DMS114 treated with DMSO at 0.1 percent for 48 hours (cell line): ENCODE measurements around the gene PLCL2.

Source experiments
- DNase-seq: peaks from one replicate; lab custom pipeline; 2025; ENCODE audit not compliant: unreplicated experiment; lab: John Stamatoyannopoulos, UW

Gene PLCL2

DNA sequence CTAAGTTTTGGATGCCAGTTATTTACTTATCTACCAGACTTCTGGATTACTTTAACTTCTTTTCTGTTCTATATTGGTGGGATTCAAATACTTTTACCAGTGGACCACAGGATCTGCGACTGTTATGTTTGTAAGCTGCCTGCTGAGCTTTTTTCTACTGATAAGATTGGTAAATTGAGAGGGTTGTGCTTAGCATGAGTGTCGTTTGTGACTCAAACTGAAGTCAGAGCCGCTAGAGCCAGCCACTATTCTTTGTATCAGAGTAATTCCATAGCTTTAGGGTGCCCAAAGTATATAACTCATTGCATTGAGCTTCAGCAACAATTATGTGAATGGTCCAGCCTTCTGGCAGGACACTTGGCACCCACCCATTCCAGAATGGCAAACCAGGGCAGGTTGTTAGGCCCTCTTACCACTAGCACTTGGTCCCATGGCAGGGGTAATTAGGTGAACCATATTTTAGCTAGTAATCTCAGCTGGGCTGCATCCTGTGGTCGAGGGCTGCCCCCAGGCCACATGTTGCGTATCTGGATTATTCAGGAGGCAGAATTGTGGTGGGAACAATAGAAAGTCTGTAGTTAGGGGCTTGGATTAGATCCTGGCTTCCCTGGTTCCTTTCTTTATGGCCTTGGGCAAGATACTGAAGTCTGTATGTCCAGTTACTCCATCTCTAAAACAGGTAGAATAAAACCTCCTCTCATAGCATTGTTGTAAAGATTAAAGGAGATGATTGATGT, 6.0 kb downstream of the PLCL2 start:
- no peak for DNase-seq

DNA sequence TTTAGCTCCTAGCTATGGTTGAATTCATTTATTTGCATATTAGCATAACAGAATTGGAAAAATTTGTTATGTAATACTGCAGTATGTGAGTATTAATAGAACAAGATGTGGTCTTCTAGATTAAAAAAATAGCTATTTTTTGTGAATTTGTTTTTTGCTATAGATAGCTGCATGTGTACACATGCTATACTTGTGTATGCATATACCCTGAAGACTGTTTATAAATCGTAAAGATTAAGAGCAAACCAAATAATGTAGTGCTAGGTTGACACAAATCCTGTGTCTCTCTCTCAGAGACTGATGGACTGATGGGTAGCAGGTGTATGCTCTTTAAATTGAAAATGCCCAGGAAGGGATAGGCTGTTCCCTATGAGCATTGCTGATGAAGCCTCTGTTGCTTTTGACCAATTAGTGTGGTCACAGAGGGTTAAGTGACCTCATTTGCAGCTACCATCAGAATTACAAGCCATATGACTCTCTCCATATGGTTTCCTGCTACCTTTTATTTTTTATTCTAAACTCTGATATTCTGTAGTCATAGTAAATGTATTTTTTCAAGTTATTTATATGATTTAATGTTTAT, 9.0 kb downstream of the PLCL2 start:
- DNase-seq: no peak

DNA sequence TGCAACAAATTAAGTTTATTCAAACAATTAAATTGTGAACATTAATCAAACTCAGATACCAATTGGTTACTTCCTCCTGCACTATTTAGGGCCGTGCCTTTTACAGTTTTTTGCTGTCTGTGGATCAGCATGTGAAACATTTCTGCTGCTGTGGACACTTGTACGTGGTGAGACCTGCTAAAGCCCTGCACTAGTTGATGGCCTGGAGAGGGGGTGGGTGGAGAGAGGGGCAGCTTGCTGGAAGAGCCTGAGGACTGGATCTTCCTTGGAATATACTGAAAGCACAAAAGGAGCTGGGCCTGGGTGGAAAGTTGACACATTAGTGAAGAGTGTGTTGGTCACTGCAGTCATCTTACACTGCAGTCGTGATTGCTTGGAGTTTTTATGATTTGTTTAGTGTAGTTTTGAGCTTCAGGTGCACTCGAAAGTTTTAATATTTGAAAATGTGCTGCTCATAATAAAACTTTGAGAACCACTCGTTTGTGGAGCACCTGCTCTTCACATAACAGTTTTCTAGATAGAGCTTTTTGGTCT, 11.4 kb downstream of the PLCL2 start:
- DNase-seq: no peak

DNA sequence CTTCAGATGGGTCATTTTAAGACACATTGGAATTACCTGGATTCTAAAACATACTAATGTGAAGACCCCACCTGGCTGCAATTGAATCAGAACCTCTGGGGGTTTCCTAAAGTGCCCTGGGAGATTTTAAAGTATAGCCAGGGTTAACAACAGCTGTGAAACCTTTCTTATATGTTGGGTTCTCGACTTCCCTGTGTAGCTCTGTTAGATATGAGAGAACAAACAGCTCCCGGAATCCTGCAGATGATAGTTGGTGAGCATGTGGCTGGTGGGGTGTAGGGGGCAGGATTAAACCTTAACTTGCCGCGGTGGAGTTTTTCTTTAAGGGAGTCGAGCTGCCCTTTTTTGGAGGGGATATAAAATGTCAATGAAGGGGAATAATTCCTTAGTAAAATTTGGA, 12.1 kb downstream of the PLCL2 start:
- no peak for DNase-seq

DNA sequence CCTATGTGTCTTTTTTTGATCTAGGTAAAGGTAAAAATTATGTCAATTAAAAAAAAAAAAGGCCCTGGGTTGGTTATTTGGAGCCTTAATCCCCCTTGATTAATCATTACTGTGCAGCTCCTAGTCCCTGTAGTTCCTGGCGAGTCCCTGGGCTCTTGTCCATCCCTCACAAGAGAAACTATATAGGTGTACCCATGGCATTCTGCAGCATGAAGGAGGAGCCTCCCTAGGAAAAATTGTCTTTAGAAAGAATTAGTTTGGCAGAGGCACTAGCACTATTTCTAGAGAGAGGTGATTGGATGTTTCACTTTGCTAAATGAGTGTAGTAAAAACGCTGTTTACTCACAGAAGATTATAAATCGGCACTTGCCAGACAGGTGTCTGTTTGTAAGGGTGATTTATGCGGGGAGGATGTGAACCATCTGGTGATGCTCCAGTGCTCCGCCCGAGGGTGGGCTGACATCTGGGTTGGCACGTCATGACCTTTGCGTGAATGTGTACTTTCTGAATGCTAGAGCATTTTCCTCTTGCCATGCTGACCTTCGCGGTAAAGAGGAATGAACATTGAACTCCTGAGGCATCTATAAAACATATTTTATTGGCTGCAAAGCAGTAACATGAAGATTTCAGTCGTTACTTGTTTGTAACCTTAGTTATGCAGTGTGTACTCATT, 12.6 kb downstream of the PLCL2 start:
- no peak for DNase-seq

DNA sequence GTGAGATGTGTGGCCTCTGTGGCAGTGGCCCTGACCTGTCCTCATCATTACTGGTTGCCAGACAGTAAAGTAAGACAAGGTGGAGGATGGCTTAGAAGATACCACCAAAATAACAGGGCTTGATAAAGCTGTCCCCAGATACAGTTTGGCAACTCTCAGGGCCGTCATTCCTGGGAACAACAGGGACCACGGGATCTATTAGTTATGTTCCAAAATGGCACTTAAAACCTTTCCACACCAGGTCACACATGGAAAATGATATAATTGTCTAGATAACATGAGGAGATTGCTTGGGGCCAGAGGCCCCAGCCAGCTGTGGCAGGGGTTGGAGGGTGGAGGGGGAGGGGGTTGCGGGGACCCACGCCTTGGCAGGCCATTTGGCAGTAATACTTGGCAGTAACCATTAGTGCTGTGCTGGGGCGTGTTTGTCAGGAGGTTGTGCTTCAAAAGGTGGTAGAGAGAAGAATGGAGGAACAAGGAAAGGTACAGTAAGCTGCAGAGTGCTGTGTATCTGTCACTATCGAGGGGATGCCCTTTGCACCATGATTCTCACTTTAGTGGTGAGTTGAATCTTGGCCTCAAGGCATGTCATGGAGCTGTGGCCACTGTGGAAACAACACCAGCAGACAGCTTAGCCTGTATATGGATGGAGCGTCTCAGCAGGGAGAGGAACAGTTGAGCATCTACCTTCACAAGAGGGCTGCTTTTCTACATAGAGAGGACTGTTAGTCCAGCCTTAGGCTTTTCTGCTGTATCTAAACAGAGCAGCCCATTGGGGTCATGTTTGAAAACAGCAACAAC, 14.0 kb downstream of the PLCL2 start:
- no peak for DNase-seq

DNA sequence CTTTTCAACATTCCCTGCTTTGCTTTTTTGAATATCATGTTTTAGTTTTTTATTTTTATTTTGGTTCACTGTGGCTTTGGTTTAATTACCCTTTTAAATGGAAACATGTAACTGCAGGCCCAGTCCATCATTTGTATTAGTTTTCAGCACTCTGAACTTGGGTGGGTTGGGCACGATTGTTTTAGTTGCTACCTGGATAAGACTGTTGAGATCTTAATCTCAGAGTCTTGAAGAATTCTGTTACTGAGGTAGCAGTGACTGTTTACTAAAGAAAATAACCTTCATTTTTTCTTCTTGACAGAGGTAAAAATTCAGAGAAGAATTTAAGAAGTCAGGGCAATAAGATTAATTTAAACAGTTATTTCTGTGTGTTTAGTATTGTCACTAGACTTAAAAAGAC, 15.2 kb downstream of the PLCL2 start:
- DNase-seq: no peak

DNA sequence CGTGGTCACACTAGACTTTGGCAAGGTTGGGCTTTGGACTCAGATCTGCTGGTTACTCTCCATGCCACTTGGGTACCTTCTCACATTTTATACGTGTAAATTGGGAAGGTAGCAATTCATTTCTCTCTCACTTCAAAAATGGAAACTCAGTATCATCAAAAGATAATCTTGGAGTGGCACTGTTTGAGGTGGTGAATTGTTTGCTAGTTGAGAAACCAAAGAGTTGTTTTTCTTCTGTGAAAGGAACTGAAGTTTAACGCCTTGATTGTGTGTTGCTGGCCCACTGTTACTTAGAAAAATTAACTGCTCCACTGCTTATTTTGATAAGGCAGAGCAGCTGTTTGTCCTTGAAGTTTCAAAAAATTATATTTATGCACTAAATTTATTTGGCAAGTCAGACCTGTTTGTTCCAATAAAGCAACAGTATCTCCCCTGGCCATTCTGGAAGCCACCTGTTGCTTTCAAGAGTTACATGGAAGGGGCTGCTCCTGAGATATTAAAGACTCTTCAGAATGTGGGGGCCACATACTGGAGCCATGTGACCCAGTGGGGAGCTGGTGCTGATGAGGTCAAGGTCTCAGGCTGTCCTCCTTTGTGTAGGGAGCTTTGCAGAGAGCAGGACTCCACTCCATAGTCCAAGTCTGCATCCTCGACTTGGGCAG, 16.2 kb downstream of the PLCL2 start:
- DNase-seq: no peak

DNA sequence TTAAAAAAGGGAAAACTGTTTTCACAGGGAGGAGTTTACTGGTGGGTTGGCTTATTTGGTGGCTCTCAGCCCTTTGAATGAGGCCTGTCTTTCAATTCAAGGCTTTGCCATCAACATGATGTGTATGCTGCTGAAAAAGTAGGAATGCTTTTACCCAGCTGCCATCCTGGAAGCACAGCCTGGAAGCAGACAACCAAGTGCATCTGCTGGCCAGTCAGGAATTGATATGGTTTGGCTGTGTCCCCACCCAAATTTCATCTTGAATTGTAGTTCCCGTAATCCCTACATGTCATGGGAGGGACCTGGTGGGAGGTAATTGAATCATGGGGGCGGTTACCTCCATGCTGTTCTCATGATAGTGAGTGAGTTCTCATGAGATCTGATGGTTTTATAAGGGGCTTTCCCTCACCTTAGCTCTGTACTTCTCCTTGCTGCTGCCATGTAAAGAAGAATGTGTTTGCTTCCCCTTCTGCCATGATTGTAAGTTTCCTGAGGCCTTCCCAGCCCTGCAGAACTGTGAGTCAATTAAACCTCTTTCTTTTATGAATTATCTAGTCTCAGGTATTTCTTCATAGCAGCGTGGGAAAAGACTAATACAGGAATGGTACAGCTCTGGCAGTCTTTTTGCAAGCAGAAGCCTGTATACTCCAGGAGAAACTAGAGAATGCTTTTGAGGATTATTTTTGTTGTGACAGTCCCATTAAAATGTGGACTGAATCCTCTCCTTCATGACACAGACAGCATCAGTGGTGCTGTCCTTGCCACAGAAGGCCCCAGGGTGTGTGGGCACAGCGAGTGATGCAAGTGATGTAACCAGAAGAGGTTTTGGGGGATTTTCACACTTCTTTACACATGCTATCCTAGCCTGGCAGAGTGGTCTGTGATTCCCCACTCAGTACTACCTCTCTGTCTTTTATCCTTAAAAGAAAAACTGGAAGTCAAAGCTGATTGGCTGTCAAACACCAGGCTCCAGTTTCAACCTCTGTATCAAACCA, 20.0 kb downstream of the PLCL2 start:
- no peak for DNase-seq

DNA sequence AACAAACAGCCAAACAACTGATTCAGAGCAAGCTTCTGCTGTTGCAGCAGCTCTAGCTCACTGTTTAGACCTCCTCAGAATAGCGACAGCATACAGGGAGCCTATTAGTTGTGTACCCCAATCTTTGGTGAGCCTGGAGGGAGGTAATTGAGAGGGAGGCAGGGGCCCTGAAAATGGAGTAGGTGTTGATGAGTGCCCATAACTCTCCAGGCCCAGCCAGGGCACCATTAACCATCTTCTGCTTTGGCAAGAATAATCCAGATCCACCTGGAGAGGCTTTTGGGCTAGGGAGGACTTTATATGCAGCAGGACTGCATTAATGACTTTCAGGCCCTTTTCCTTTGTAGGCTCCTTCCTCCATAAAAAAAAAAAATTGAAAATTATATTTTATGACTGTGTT, 20.9 kb downstream of the PLCL2 start:
- DNase-seq: no peak

DNA sequence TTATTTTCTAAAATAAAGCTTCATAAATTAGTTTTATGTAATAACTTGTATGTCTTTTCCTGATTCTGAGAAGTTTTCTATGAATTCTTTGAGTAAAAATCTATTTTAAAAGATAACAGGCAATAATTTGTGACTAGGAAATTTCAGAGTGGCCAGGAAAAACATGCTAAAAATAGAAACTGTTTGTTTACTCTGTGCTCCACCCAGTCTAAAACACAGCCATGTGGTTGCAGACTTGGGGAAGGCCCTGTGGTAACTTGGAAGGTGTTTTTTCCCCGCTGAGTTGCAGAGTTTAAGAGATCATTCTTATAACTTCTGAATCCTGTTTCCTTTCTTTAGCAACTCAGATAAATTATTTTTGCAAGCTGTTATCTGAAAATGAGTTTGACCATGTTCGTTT, 21.9 kb downstream of the PLCL2 start:
- DNase-seq: no peak

DNA sequence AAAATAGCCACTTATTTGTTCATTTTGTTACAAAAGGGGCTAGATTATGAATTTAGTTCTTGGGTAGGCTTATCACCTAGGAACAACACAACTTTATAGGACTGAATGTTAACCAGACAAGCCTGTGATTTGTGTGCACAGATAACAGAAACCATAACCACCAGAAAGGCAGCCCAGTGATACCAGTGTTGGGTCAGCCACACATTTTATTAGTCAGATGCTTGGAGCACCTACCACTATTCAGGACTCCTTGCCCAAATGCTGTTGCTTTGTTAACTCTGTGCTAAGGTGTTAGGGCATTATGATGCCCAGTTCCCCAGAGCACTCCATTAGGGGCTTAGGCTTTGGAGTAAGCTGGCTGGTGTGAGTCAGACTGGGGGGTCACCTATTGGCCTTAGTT, 22.5 kb downstream of the PLCL2 start:
- no peak for DNase-seq

DNA sequence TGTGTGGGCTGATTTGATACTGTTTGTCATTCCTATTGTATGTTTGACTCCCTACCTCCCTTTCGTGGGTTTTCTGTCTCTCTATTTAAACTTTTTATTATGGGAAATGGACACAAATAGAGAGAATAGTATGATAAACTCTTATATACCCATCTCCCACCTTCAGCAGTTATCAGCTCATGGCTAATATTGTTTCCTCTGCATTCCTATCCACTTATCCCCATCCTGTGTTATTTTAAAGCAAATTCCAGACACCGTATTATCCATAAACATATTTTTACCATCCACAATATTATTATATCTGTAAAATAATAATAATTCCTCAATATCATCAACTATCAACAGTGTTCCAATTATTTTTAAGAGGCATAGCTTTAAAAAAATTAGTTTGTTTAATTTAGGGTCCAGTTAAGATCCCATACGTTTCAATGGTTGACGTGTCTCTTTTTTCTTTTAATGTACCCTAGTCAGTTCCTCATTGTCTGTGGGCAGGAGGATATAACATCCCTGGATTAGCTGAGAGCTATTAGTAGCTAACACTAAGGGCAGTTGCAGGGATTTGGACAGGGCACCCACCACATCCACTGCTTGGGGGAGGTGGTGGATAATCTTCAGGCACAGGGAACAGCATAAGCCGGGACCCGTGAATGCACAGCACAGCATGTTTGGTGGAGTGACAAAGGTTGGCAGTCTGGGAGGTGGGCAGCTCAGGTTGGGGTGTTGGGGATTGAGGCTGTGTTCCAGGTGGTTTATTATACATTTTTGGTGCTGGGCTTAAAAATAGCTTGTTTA, 23.5 kb downstream of the PLCL2 start:
- DNase-seq: no peak

DNA sequence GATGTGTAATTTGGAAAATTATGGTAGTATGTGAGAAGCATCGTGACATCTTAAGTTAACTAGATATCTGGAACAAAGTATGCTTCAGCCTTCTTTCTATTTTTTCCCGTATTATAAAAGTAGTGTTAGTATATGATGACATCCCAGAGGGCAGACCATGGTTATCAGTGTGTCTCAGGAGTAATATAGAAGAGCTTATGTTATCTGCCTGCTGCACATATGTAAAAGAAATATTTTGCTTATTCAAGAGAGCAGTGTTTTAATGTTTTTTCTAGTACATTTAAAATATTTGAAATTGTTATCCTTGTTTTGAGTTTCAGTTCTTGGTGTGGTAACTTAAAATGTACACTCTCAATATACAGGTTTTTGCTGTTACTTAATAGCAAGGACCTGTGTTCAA, 24.1 kb downstream of the PLCL2 start:
- DNase-seq: no peak

DNA sequence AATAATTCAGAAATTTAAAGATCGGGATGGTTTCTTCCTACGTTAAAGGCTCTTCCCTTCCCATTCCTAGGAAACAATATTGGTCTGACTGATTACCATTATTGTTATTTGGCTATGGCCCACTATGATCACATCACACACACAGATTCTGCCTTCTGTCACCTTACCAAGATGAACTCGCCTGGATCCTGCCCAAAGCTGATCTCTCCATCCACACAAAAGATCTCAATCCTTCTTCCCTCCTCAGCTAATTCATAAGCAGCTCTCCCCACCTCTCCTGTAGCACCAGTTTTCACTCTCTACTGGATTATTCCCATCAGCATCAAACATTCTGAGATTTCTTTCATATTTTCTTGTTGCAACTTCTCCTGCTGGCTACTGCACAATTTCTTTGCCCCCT, 25.0 kb downstream of the PLCL2 start:
- DNase-seq: no peak

DNA sequence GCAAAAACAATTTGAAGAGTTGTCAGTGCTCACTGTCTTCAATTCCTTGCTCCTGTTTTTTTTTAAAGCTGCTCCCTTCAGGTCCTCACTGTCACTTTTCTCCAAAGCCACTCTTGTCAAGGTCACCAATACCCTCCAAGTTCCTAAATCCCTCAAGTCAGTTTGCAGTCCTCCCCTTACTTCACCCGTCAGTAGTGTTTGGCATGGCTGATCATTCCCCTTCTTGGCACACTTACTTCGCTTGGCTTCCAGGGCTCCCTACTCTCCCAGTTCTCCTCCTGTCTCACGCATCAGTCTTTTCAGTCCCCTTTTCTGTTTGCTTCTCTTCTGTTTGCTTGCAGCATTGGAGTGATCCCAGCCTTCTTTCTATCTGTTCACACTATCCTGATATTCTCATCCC, 25.5 kb downstream of the PLCL2 start:
- no peak for DNase-seq

DNA sequence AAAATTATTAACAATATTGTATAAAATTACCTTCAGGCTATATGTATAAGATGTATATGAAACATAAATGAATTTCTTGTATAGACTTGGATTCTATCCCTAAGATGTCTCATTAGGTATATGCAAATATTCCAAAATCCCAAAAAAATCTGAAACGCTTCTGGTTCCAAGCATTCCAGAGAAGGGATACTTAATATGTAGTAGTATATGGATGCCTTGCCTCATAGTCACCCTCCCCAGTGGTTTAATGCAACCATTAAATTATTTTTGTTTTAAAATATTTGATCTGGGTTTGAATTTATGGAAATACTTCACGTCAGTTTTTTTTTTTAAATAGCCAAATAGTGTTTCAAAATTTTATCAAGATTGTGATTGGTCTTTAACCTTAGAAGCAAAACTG, 27.2 kb downstream of the PLCL2 start:
- no peak for DNase-seq

DNA sequence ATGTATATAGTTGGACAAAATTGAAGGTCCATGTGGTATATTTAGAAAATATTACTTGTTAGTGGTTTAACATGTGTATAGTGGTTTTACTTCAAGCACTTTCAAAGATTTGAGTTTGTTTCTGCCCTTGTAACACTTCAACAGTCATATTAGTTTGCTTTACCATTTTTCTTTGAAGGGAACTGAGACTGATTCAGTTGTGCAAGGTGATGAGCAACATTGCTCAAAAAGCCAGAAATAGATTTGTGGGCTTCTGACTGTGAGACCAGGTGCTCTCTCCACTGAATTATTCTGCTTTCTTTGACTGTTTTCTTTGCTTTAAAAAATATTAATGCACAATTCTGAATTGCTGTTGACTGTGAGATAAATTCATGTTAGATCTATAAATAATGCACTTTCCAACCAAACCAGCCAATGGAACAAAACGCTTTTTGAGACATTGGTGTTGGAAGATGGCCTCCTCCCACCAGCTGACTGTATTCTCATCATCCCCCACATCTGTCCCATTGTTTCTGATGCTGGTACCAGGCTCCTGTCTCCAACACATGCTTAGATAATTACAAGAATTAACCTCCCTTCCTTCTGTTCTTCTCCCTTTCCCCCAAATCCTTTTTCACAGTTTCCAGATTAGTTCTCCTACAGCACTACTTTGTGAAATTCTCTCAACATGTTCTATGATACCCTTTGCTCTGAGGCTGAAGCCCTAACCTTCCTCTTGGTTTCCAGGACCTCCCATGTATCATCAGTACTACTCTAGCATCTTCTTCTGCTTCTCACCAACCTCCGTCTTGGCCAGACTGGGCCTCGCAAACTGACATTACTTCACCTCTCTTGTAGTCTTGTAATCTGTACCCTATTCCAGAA, 27.9 kb downstream of the PLCL2 start:
- DNase-seq: no peak
